K562 (cell line): ENCODE results near the gene DGKA. TPM values are rescaled to one million over a fixed set of nuclear protein-coding genes. Genes with fewer than 3 reads are reported as not detected.

Experiments
- ATAC-seq: fragments of 200-7000 bp; cut with Tn5 transposase; 3 replicates; pipeline ENCODE4 v1.9.1; 2020; ENCODE audit warnings: moderate library complexity
- BruUV-seq: library from RNA; stranded (reverse); fragments of 400-500 nt; replicated peaks from 2 replicates; lab custom pipeline; 2021; lab: Mats Ljungman, UMichigan
- CTCF ChIA-PET: fragments of 300-600 bp; formaldehyde crosslinking; extraction: SDS; loops from one replicate; lab custom pipeline; 2021; ENCODE audit warnings: low intra/inter-chr PET ratio; lab: Yijun Ruan, JAX
- POLR2A ChIA-PET: fragments of 300-600, 350-650 bp; sonication (Branson Sonifier 250); formaldehyde crosslinking; extraction: SDS; loops from one replicate; lab custom pipeline; 2021; ENCODE audit warnings: antibody characterized with exemption, inconsistent platforms; lab: Yijun Ruan, JAX
- DNase-seq, 4 experiments: peaks; one replicate each; pipeline versions ENCODE4 v3.0.0 to v3.0.0-alpha.2; 2011 to 2018; ENCODE audit warnings: low spot score in 3 of 4, mixed read lengths in 3 of 4; ENCODE audit errors: extremely low read depth in 1 of 4
- FAIRE-seq: peaks from 2 replicates; lab custom pipeline; 2011; peaks lifted over from hg19 to GRCh38; lab: Jason Lieb, UNC
- H2AFZ ChIP-seq: 2 replicates; pipeline ENCODE4 v1.6.0; 2011; ENCODE audit warnings: low read depth, low read length, control low read depth, inconsistent platforms
- H3K27ac ChIP-seq: fragments of 200-600 bp; 3 replicates; pipeline ENCODE4 v1.8.0; 2011; ENCODE audit warnings: low read depth, mild to moderate bottlenecking, control low read depth, inconsistent platforms, low read length, moderate library complexity, mixed read lengths; ENCODE audit errors: extremely low read depth
- H3K27me3 ChIP-seq, 2 experiments: fragments of 300-600 bp in 1 of 2; 2 replicates in 1 of 2; 3 replicates in 1 of 2; pipeline versions ENCODE4 v1.6.0 to v1.8.0; 2011; ENCODE audit warnings: inconsistent platforms in 2 of 2, low read length in 2 of 2, mild to moderate bottlenecking in 1 of 2, mixed read lengths in 1 of 2, moderate library complexity in 1 of 2; ENCODE audit not compliant: control insufficient read depth in 2 of 2, insufficient read depth in 2 of 2
- H3K36me3 ChIP-seq: fragments of 300-600 bp; 3 replicates; pipeline ENCODE4 v1.8.0; 2011; ENCODE audit warnings: mild to moderate bottlenecking, low read length, inconsistent platforms; ENCODE audit not compliant: control insufficient read depth, insufficient read depth
- H3K4me1 ChIP-seq, 2 experiments: fragments of 200-600 bp in 1 of 2; replicated peaks in 1 of 2; 2 replicates in 1 of 2; 3 replicates in 1 of 2; pipeline versions ENCODE4 v1.5.1 to v1.8.0; 2011; ENCODE audit warnings: inconsistent platforms in 2 of 2, low read length in 2 of 2, mild to moderate bottlenecking in 1 of 2, mixed read lengths in 1 of 2, moderate library complexity in 1 of 2; ENCODE audit not compliant: control insufficient read depth in 2 of 2, insufficient read depth in 2 of 2
- H3K4me2 ChIP-seq: 2 replicates; pipeline ENCODE4 v1.6.1; 2011; ENCODE audit warnings: low read length, control low read depth, inconsistent platforms, mixed read lengths; ENCODE audit not compliant: insufficient read depth
- H3K4me3 ChIP-seq: fragments of 200-600 bp; sonication (generic), shearing (Covaris generic); 2 replicates; pipeline ENCODE4 v1.5.1; 2016; ENCODE audit warnings: control low read depth, inconsistent platforms
- H3K79me2 ChIP-seq: fragments of 200-600 bp; 3 replicates; pipeline ENCODE4 v1.8.0; 2011; ENCODE audit warnings: low read length, inconsistent platforms; ENCODE audit not compliant: control insufficient read depth, insufficient read depth
- H3K9ac ChIP-seq, 2 experiments: 2 replicates each; pipeline versions ENCODE4 v1.6.0 to v1.6.1; 2011; ENCODE audit warnings: low read depth in 2 of 2, low read length in 2 of 2, control low read depth in 1 of 2, inconsistent platforms in 1 of 2, mild to moderate bottlenecking in 1 of 2, mixed read lengths in 1 of 2; ENCODE audit not compliant: insufficient read depth in 1 of 2
- H3K9me1 ChIP-seq: one replicate; pipeline ENCODE4 v1.6.0; 2011; ENCODE audit warnings: inconsistent platforms, mild to moderate bottlenecking, low read length, moderate library complexity; ENCODE audit not compliant: control insufficient read depth, insufficient read depth
- H3K9me3 ChIP-seq: replicated peaks from 2 replicates; pipeline ENCODE4 v1.5.1; 2011; ENCODE audit warnings: low read depth, low read length, inconsistent platforms; ENCODE audit not compliant: control insufficient read depth, insufficient read depth
- H4K20me1 ChIP-seq: replicated peaks from 2 replicates; pipeline ENCODE4 v1.6.1; 2011; ENCODE audit warnings: low read length, inconsistent platforms, mixed read lengths; ENCODE audit not compliant: control insufficient read depth, insufficient read depth
- CEBPB ChIP-seq: fragments of 450-650 bp; IDR thresholded peaks from 2 replicates; pipeline ENCODE4 v1.6.1; 2016; ENCODE audit warnings: missing genetic modification characterization, missing compliant biosample characterization
- CEBPG ChIP-seq, 3 experiments: fragments of 200-800 bp in 1 of 3; sonication (Bioruptor generic) in 1 of 3; sonication (generic) in 1 of 3; formaldehyde crosslinking in 1 of 3; IDR thresholded peaks in 2 of 3; conservative IDR thresholded peaks in 1 of 3; 2 replicates each; pipeline versions ENCODE4 v1.6.1 to v1.8.0; 2016 to 2022; ENCODE audit warnings: missing compliant biosample characterization in 2 of 3, missing genetic modification characterization in 2 of 3, mild to moderate bottlenecking in 1 of 3, missing genetic modification reagents in 1 of 3
- FOXM1 ChIP-seq, 2 experiments: fragments of 450-650 bp in 1 of 2; sonication (generic) in 1 of 2; formaldehyde crosslinking in 1 of 2; IDR thresholded peaks; 2 replicates each; pipeline versions ENCODE4 v1.6.1 to v1.9.0; 2017 to 2022; ENCODE audit warnings: low read depth in 2 of 2, mild to moderate bottlenecking in 2 of 2, missing genetic modification reagents in 1 of 2, moderate library complexity in 1 of 2
- GATA2 ChIP-seq: sonication (generic); formaldehyde crosslinking; IDR thresholded peaks from 2 replicates; pipeline ENCODE4 v1.4.0; 2020; ENCODE audit warnings: mild to moderate bottlenecking, missing genetic modification reagents
- KHSRP ChIP-seq: fragments of 450-650 bp; IDR thresholded peaks from 2 replicates; pipeline ENCODE4 v1.6.1; 2017
- WGBS: fragments of 100-300 bp; shearing (Covaris generic); methylation state at CpG from one replicate; pipeline ENCODE4 v1.1.6; 2016; ENCODE audit warnings: low coverage, mixed read lengths; ENCODE audit not compliant: insufficient coverage; ENCODE audit errors: missing lambda C conversion rate; 5-methylcytosine and 5-hydroxymethylcytosine counted together
- in situ Hi-C: fragments of 300-500 bp; cut with MboI; formaldehyde crosslinking; loops from 4 replicates; pipeline ENCODE4 v1.15.0; 2018; ENCODE audit warnings: inconsistent platforms, mixed read lengths
- intact Hi-C: fragments of 100-400 bp; cut with micrococcal nuclease; formaldehyde crosslinking; loops from 2 replicates; pipeline ENCODE4 v1.14.2; 2022
- polyA plus RNA-seq, 8 experiments: library from polyadenylated mRNA; depleted of rRNA in 4 of 8; stranded (reverse) in 5 of 8; unstranded in 3 of 8; fragments of >200 nt; fragmentation: Nextera tagmentation in 2 of 8; fragmentation: Illumina TruSeq in 1 of 8; extraction: Ambion mirVana in 2 of 8; extraction: Trizol in 1 of 8; gene quantifications; 2 replicates each; pipeline versions ENCODE4 v1.2.1 to v1.2.3, GENCODE V29; 2011 to 2014; ENCODE audit warnings: inconsistent platforms in 1 of 8, missing spikeins in 1 of 8
- total RNA-seq, 7 experiments: library from RNA; depleted of rRNA in 6 of 7; stranded (reverse); fragments of >200 nt in 6 of 7; fragmentation: Illumina TruSeq in 2 of 7; extraction: Trizol in 2 of 7; gene quantifications; 2 replicates each; pipeline versions ENCODE4 v1.2.1 to v1.2.3, GENCODE V29; 2011 to 2021; ENCODE audit warnings: low replicate concordance in 1 of 7
- TF ChIP-seq, protein P1 (sequence below): sonication (generic); formaldehyde crosslinking; IDR thresholded peaks from 2 replicates; pipeline ENCODE4 v1.8.0; 2022; ENCODE audit warnings: mild to moderate bottlenecking, missing genetic modification reagents, borderline replicate concordance

Gene DGKA
- total and polyA plus RNA-seq, 9 of the 15 experiments (the other 6 are each of a cell fraction or from before 2014, with no cell fraction given), result 3.4 to 12.4 (median 6.2) TPM

GRCh38 chr12:55970775-55971174 lies 39.8 kb downstream of the DGKA start (continued):
- TF ChIP-seq, protein P1, sequence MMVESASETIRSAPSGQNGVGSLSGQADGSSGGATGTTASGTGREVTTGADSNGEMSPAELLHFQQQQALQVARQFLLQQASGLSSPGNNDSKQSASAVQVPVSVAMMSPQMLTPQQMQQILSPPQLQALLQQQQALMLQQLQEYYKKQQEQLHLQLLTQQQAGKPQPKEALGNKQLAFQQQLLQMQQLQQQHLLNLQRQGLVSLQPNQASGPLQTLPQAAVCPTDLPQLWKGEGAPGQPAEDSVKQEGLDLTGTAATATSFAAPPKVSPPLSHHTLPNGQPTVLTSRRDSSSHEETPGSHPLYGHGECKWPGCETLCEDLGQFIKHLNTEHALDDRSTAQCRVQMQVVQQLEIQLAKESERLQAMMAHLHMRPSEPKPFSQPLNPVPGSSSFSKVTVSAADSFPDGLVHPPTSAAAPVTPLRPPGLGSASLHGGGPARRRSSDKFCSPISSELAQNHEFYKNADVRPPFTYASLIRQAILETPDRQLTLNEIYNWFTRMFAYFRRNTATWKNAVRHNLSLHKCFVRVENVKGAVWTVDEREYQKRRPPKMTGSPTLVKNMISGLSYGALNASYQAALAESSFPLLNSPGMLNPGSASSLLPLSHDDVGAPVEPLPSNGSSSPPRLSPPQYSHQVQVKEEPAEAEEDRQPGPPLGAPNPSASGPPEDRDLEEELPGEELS (CRISPR knock-in tag), result no peak
- no peak for TF ChIP-seq KHSRP
- TF ChIP-seq, all 486 proteins: peak for 0

DNA sequence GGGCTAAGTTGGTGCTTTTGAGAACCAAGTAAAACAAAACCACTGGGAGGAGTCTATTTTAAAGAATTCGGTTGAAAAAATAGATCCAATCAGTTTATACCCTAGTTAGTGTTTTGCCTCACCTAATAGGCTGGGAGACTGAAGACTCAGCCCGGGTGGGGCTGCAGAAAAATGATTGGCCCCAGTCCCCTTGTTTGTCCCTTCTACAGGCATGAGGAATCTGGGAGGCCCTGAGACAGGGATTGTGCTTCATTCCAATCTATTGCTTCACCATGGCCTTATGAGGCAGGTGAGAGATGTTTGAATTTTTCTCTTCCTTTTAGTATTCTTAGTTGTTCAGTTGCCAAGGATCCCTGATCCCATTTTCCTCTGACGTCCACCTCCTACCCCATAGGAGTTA lies 41.1 kb downstream of the DGKA start:
- no peaks in the 10 kb centered on the region for H3K9me1 ChIP-seq
- H3K36me3 ChIP-seq, result peaks cover 56% of the 10 kb centered on the region
- BruUV-seq, result no TSS peak
- peaks cover 11 to 28% of the 10 kb centered on the region in 2 experiments for H3K4me1 ChIP-seq
- peaks cover 54% of the 10 kb centered on the region for H3K79me2 ChIP-seq
- DNase-seq, result peak in 2 of 4 experiments; percentile 41 to 48
- no peaks in the 10 kb centered on the region for H4K20me1 ChIP-seq
- 7% methylated on average over 3 of the region's 3 CpGs for WGBS
- 0 out of 4 replicates have a peak overlapping the region, but pooled peaks of 1 of the 2 experiments have one; percentile 81 for H3K9ac ChIP-seq
- TF ChIP-seq FOXM1 (IDR thresholded peaks at IDR 0.05; ENCODE audit: low read depth) (0 out of 2 replicates have a peak, but pooled peaks have one; percentile 48), FOXM1 (CRISPR knock-in tag; IDR thresholded peaks at IDR 0.05; ENCODE audit: low read depth) (no peak), GATA2 (CRISPR knock-in tag) (no peak), CEBPG (CRISPR knock-in tag; IDR thresholded peaks at IDR 0.05) (no peak), CEBPG (tag; conservative IDR thresholded peaks at IDR 0.05 in 1 of 2, IDR thresholded peaks at IDR 0.05 in 1 of 2) (0 out of 4 replicates have a peak, but pooled peaks of 1 of the 2 experiments have one; percentile 20), CEBPB (tag) (peak; percentile 56; the same call in 1 of the 2 replicates)
- H3K4me2 ChIP-seq, result peak overlapping the region; percentile 43
- ChIA-PET POLR2A (interaction anchor here (0.8 to 1.2 kb wide), 2 partner anchors 47 to 1717 kb away, joined by 3 read pairs; no protein-coding TSS in a partner anchor), CTCF (no interaction called here)
- in situ Hi-C loops, result no loop called here
- H3K9me3 ChIP-seq, result no peaks in the 10 kb centered on the region
- no peaks in the 10 kb centered on the region for H3K27me3 ChIP-seq
- intact Hi-C loops, result loop anchor here (2.0 to 5.0 kb wide), 2 partner anchors 45 to 49 kb away; partner anchors contain the start of genes IKZF4 and PYM1
- ATAC-seq, result no peak
- H3K27ac ChIP-seq, result peak overlapping the region; percentile 88; the same call in 2 of the 3 replicates
- H2AFZ ChIP-seq, result no peak overlapping the region
- H3K4me3 ChIP-seq, result no peak overlapping the region
- peak; percentile 55 for FAIRE-seq
